ENCODE measurements around the gene KRTAP3-2.

Gene KRTAP3-2

DNA sequence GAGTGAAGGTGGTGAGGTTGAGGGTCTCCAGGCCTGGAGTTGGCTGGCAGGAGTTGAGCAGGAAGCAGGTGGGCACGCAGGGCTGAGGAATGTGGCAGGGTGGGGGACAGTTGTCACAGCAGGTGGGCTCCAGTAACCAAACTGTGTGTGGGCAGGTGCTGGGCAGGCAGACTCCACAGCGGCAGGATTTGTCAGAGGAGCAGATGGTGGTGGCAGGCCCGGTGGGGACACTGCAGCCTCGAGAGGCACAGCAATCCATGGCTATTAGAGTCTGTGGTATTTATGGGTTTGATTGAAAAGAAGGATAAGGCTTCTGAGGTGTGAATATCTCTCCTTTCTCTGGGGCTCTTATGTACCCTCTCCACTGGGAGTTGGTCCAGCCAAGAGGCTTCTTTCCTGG lies 5.9 kb downstream of the KRTAP3-2 start, which contains the start of gene KRTAP3-3:
Gene KRTAP3-3, minus strand, starts transcription at position 326 of the 400 bp plus-strand sequence. Its CDS starts 67 bp downstream, at position 259.
- Histone ChIP-seq H3K36me3 (ENCODE audit: control insufficient read depth, insufficient read depth, low read length) (no peaks in the 10 kb centered on the region), H3K27ac (ENCODE audit: low read length) (no peak within 1 kb of the TSS), H3K4me3 (ENCODE audit: low read length) (no peak within 1 kb of the TSS), H3K4me1 (ENCODE audit: control insufficient read depth, insufficient read depth, low read length) (no peaks in the 10 kb centered on the region; the same call in 1 of the 2 replicates), H3K27me3 (ENCODE audit: control insufficient read depth, insufficient read depth, low read length) (no peaks in the 10 kb centered on the region), H3K9me3 (ENCODE audit: control insufficient read depth, insufficient read depth, low read length) (no peaks in the 10 kb centered on the region)
- WGBS (ENCODE audit: insufficient coverage, insufficient read length): no CpG with 5 or more reads among the region's 4 CpGs
- no peak for DNase-seq (ENCODE audit: low read depth, low spot score)

DNA sequence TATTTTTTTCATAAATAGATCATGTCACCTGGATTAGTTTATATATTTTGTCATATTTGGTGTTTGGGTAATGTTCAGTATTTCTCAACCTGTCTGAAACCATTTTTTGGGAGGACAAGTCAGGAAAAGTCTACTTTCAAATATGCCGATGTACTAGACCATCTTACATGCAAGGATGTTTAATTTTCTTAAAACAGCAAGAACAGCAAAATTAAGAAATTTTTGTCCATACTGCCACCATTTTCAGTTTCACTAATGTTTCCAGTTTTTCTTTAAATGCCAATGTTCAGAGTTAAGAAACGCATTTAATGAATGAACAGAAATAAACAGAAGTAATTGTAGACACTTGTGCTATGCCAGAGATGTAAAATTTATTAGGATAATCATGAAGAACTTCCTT lies 6.6 kb downstream of the KRTAP3-2 start:
- no peaks in the 10 kb centered on the region; the same call in 1 of the 2 replicates for H3K4me1 ChIP-seq (ENCODE audit: control insufficient read depth, insufficient read depth, low read length)
- H3K4me3 ChIP-seq (ENCODE audit: low read length): no peak overlapping the region
- H3K27me3 ChIP-seq (ENCODE audit: control insufficient read depth, insufficient read depth, low read length): no peaks in the 10 kb centered on the region
- DNase-seq (ENCODE audit: low read depth, low spot score): no peak
- H3K9me3 ChIP-seq (ENCODE audit: control insufficient read depth, insufficient read depth, low read length): no peaks in the 10 kb centered on the region
- no CpG with 5 or more reads among the region's 2 CpGs for WGBS (ENCODE audit: insufficient coverage, insufficient read length)
- no peaks in the 10 kb centered on the region for H3K36me3 ChIP-seq (ENCODE audit: control insufficient read depth, insufficient read depth, low read length)
- no peak overlapping the region for H3K27ac ChIP-seq (ENCODE audit: low read length)

DNA sequence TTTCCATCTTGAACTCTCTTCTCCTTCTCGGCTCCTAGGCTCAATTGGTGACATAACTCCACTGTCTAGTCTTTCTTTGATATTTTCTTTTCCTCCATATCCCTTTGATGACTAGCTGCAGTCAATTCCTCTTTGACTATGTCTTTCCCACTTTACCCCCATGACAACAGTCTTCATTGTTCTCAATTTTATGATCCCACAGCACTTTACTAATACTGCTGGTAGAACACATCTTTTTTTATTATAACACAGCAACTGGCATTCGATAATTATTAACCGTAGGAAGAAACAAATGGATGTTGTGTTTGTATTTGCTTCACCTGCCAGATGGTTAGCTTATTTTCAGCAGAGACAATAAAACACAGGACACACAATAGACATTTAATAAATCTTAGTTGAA lies 7.0 kb downstream of the KRTAP3-2 start:
- no CpG with 5 or more reads among the region's 3 CpGs for WGBS (ENCODE audit: insufficient coverage, insufficient read length)
- Histone ChIP-seq H3K36me3 (ENCODE audit: control insufficient read depth, insufficient read depth, low read length) (no peaks in the 10 kb centered on the region), H3K27me3 (ENCODE audit: control insufficient read depth, insufficient read depth, low read length) (no peaks in the 10 kb centered on the region), H3K9me3 (ENCODE audit: control insufficient read depth, insufficient read depth, low read length) (no peaks in the 10 kb centered on the region), H3K4me1 (ENCODE audit: control insufficient read depth, insufficient read depth, low read length) (no peaks in the 10 kb centered on the region; the same call in 1 of the 2 replicates), H3K4me3 (ENCODE audit: low read length) (no peak overlapping the region), H3K27ac (ENCODE audit: low read length) (no peak overlapping the region)
- DNase-seq (ENCODE audit: low read depth, low spot score): no peak

DNA sequence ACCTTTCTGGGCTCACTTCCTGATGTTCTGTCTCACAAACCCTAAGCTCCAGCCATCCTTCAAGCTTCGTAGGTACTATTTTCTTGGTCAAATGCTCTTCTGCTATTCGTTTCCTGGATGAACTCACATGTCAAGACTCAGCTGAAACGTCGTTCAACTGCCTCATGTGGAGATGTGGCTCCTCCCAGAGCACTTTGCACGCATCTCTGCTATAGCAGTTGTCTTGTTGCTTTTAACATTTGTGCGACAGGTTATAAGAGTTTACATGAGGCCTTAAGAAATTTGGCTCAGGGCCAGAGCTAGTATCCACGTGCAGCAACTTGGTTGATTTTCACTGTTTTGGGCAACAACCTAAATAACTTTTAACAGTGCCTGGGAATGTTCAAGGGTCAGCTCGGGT lies 12.8 kb downstream of the KRTAP3-2 start:
- no CpG with 5 or more reads among the region's 8 CpGs for WGBS (ENCODE audit: insufficient coverage, insufficient read length)
- no peaks in the 10 kb centered on the region for H3K4me1 ChIP-seq (ENCODE audit: control insufficient read depth, insufficient read depth, low read length)
- no peak overlapping the region for H3K27ac ChIP-seq (ENCODE audit: low read length)
- no peaks in the 10 kb centered on the region for H3K9me3 ChIP-seq (ENCODE audit: control insufficient read depth, insufficient read depth, low read length)
- H3K36me3 ChIP-seq (ENCODE audit: control insufficient read depth, insufficient read depth, low read length): no peaks in the 10 kb centered on the region
- H3K4me3 ChIP-seq (ENCODE audit: low read length): no peak overlapping the region
- H3K27me3 ChIP-seq (ENCODE audit: control insufficient read depth, insufficient read depth, low read length): no peaks in the 10 kb centered on the region
- no peak for DNase-seq (ENCODE audit: low read depth, low spot score)

DNA sequence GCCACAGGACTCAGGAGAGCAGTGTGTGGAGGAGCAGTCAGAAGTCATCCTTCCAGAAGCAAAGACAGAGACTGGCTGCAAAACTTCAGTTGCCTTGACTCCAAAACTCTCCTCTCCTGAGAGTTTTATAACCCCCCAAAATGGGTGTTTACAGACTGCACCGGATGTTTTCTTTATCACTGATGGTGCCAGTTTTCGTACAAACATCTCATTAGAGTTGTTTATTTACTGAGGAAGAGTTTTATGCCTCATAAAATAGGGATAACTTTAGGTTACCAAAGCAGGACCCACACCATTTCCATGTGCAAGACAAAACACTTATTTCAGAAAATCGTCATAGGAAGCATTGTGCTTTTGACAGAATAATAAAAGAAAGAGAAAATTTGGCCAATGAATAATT lies 15.5 kb downstream of the KRTAP3-2 start, which contains the start of gene KRT40:
Gene KRT40, minus strand, starts transcription at position 101 of the 400 bp plus-strand sequence. Its CDS starts 53 bp downstream, at position 48.
- Histone ChIP-seq H3K4me3 (ENCODE audit: low read length) (no peak within 1 kb of the TSS), H3K27ac (ENCODE audit: low read length) (no peak within 1 kb of the TSS), H3K4me1 (ENCODE audit: control insufficient read depth, insufficient read depth, low read length) (no peaks in the 10 kb centered on the region), H3K36me3 (ENCODE audit: control insufficient read depth, insufficient read depth, low read length) (no peaks in the 10 kb centered on the region), H3K27me3 (ENCODE audit: control insufficient read depth, insufficient read depth, low read length) (no peaks in the 10 kb centered on the region), H3K9me3 (ENCODE audit: control insufficient read depth, insufficient read depth, low read length) (no peaks in the 10 kb centered on the region)
- WGBS (ENCODE audit: insufficient coverage, insufficient read length): no CpG with 5 or more reads among the region's 3 CpGs
- DNase-seq (ENCODE audit: low read depth, low spot score): no peak

DNA sequence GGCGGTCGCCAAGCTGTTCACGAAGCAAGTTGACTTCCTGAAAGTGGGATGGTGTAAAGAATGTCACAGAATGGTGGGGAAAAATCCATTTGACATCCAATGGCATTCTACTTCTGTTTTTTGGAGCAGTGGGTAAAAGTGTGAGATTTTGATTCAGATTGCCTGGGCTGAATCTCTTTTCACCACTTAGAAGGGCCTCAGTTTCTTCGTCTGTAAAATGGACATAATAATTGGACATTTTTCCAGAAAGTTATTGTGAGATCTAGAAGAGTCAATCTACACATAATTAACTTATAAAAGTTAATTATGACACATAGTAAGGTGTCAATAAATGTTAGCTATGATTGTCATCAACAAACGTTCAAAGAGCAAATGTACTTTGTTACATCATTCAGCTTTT lies 18.6 kb downstream of the KRTAP3-2 start:
- Histone ChIP-seq H3K9me3 (ENCODE audit: control insufficient read depth, insufficient read depth, low read length) (no peaks in the 10 kb centered on the region), H3K4me1 (ENCODE audit: control insufficient read depth, insufficient read depth, low read length) (no peaks in the 10 kb centered on the region), H3K27me3 (ENCODE audit: control insufficient read depth, insufficient read depth, low read length) (no peaks in the 10 kb centered on the region), H3K4me3 (ENCODE audit: low read length) (no peak overlapping the region), H3K27ac (ENCODE audit: low read length) (no peak overlapping the region), H3K36me3 (ENCODE audit: control insufficient read depth, insufficient read depth, low read length) (no peaks in the 10 kb centered on the region)
- no CpG with 5 or more reads among the region's 5 CpGs for WGBS (ENCODE audit: insufficient coverage, insufficient read length)
- DNase-seq (ENCODE audit: low read depth, low spot score): no peak

DNA sequence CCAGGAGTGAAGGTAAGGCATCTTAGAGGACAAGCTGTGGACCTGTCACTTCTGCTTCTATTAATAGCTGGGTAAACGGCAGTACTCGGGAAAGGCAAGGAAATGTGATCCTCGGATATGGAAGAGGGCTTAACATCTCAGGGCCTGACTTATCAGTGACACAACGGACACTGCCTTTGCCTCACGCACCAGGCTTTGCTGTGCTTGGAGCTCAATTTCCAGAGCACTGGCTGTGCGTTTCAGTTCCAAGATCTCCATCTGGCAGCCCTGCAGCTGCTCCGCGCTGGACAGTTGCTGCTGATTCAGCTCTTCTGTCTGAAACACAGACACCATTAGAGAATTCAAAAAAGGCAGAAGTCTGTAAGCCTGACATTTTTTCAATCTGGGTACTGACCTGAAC lies 19.1 kb downstream of the KRTAP3-2 start:
- Histone ChIP-seq H3K9me3 (ENCODE audit: control insufficient read depth, insufficient read depth, low read length) (no peaks in the 10 kb centered on the region), H3K4me1 (ENCODE audit: control insufficient read depth, insufficient read depth, low read length) (no peaks in the 10 kb centered on the region), H3K27me3 (ENCODE audit: control insufficient read depth, insufficient read depth, low read length) (no peaks in the 10 kb centered on the region), H3K36me3 (ENCODE audit: control insufficient read depth, insufficient read depth, low read length) (no peaks in the 10 kb centered on the region), H3K27ac (ENCODE audit: low read length) (no peak overlapping the region), H3K4me3 (ENCODE audit: low read length) (no peak overlapping the region)
- no CpG with 5 or more reads among the region's 8 CpGs for WGBS (ENCODE audit: insufficient coverage, insufficient read length)
- DNase-seq (ENCODE audit: low read depth, low spot score): no peak

DNA sequence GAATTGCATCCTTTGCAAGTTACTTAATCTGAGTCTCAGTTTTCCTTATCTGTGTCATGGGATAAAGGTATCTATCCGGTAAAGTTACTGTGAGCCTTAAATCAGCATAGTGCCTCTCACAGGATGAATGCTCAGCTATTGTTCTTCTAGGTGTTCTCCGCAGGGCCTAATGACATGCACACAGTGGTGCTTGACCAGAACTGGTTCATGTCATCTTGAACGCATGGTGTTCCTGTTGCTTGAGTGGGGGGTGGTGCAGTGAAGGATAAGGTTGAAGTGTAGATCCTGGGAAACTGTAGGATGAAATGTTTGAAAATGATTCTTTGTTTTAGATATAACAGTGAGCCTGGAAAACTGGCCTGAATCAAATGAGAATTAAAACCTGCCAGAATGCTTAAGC lies 19.6 kb downstream of the KRTAP3-2 start:
- H3K27me3 ChIP-seq (ENCODE audit: control insufficient read depth, insufficient read depth, low read length): no peaks in the 10 kb centered on the region
- H3K27ac ChIP-seq (ENCODE audit: low read length): no peak overlapping the region
- no CpG with 5 or more reads among the region's 3 CpGs for WGBS (ENCODE audit: insufficient coverage, insufficient read length)
- no peaks in the 10 kb centered on the region for H3K4me1 ChIP-seq (ENCODE audit: control insufficient read depth, insufficient read depth, low read length)
- H3K4me3 ChIP-seq (ENCODE audit: low read length): no peak overlapping the region
- H3K36me3 ChIP-seq (ENCODE audit: control insufficient read depth, insufficient read depth, low read length): no peaks in the 10 kb centered on the region
- DNase-seq (ENCODE audit: low read depth, low spot score): no peak
- H3K9me3 ChIP-seq (ENCODE audit: control insufficient read depth, insufficient read depth, low read length): no peaks in the 10 kb centered on the region

DNA sequence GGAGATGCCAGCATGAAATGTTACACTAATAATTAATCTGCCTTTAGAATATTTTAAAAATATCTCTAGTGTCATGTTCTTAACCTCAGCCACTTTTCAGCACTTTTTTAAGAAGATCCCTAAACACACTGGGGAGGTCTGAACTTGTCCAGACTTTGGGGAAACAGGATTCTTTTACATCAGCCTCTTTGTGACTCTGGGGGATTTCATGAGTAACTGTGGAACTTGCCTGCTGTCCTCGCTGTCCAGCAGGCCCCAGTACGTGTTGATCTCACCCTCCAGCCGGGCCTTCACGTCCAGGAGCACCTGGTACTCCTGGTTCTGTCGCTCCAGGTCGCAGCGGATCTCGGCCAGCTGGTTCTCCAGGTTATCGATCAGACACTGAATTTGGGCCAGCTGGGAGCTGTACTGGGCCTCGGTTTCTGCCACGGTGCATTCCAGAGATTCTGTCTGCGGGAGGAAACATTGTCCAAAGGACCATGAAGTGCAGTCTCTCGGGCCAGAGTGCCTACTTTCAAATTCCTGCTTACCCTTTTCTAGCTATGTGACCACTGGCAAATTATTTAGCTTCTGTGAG lies 21.0 kb downstream of the KRTAP3-2 start:
- Histone ChIP-seq H3K27me3 (ENCODE audit: control insufficient read depth, insufficient read depth, low read length) (no peaks in the 10 kb centered on the region), H3K9me3 (ENCODE audit: control insufficient read depth, insufficient read depth, low read length) (no peaks in the 10 kb centered on the region), H3K36me3 (ENCODE audit: control insufficient read depth, insufficient read depth, low read length) (no peaks in the 10 kb centered on the region), H3K4me3 (ENCODE audit: low read length) (no peak overlapping the region), H3K27ac (ENCODE audit: low read length) (no peak overlapping the region), H3K4me1 (ENCODE audit: control insufficient read depth, insufficient read depth, low read length) (no peaks in the 10 kb centered on the region)
- DNase-seq (ENCODE audit: low read depth, low spot score): no peak
- no CpG with 5 or more reads among the region's 13 CpGs for WGBS (ENCODE audit: insufficient coverage, insufficient read length)

DNA sequence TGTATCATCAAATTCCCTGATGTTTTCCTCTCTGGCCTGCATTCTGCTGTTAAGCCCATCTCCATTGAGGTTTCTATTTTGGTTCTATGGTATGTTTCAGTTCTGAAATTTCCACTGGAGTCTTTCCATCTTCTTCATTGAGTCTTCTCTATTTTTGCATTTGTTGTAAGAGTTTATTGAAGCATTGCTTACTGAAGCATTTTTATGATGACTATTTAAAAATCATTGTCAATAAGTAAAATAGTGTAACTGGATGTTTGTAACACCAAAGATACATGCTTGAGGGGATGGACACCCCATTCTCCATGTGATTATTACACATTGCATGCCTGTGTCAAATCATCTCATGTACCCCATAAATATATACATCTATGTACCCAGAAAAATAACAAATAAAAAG lies 24.2 kb downstream of the KRTAP3-2 start:
- Histone ChIP-seq H3K4me1 (ENCODE audit: control insufficient read depth, insufficient read depth, low read length) (no peaks in the 10 kb centered on the region), H3K27me3 (ENCODE audit: control insufficient read depth, insufficient read depth, low read length) (no peaks in the 10 kb centered on the region), H3K4me3 (ENCODE audit: low read length) (no peak overlapping the region), H3K27ac (ENCODE audit: low read length) (no peak overlapping the region), H3K9me3 (ENCODE audit: control insufficient read depth, insufficient read depth, low read length) (no peaks in the 10 kb centered on the region), H3K36me3 (ENCODE audit: control insufficient read depth, insufficient read depth, low read length) (no peaks in the 10 kb centered on the region)
- no peak for DNase-seq (ENCODE audit: low read depth, low spot score)

DNA sequence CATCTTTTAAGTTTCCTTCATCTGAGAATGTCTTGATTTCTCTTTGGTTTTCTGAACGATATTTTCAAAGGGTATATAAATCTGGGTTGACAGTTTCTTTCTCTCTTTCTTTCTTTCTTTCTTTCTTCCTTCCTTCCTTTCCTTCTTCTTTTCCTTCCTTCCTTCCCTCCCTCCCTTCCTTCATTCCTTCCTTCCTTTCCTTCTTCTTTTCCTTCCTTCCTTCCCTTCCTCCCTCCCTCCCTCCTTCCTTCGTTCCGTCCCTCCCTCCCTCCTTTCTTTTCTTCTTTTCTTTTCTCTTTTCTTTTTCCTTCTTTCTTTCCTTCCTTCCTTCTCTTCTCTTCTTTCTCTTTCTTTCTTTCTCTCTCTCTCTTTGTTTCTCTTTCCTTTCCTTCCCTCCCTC lies 25.3 kb downstream of the KRTAP3-2 start:
- Histone ChIP-seq H3K27ac (ENCODE audit: low read length) (no peak overlapping the region), H3K36me3 (ENCODE audit: control insufficient read depth, insufficient read depth, low read length) (no peaks in the 10 kb centered on the region), H3K4me3 (ENCODE audit: low read length) (no peak overlapping the region), H3K9me3 (ENCODE audit: control insufficient read depth, insufficient read depth, low read length) (no peaks in the 10 kb centered on the region), H3K4me1 (ENCODE audit: control insufficient read depth, insufficient read depth, low read length) (no peaks in the 10 kb centered on the region), H3K27me3 (ENCODE audit: control insufficient read depth, insufficient read depth, low read length) (no peaks in the 10 kb centered on the region)
- 100% methylated on average over 2 of the region's 3 CpGs for WGBS (ENCODE audit: insufficient coverage, insufficient read length)
- no peak for DNase-seq (ENCODE audit: low read depth, low spot score)

Measured in iPS DF 6.9 (cell line).